HepG2 (cell line): ENCODE measurements around the gene PSMD6. TPM values are rescaled to one million over a fixed set of nuclear protein-coding genes. Genes with fewer than 3 reads are reported as not detected.

Experiments used
- ATAD3A ChIP-seq: sonication (generic); formaldehyde crosslinking; IDR thresholded peaks from 2 replicates; pipeline ENCODE4 v1.4.0; 2020; ENCODE audit warnings: missing genetic modification reagents
- HDAC1 ChIP-seq: sonication (generic); formaldehyde crosslinking; IDR thresholded peaks from 2 replicates; pipeline ENCODE4 v1.5.1; 2020; ENCODE audit warnings: mild to moderate bottlenecking, missing genetic modification reagents
- HOXA5 ChIP-seq: sonication (generic); formaldehyde crosslinking; IDR thresholded peaks from 2 replicates; pipeline ENCODE4 v1.4.0; 2020; ENCODE audit warnings: missing genetic modification reagents
- SOX5 ChIP-seq: IDR thresholded peaks from 2 replicates; pipeline ENCODE4 v1.6.1; 2016; ENCODE audit warnings: borderline replicate concordance
- ZBTB42 ChIP-seq: sonication (generic); formaldehyde crosslinking; IDR thresholded peaks from 2 replicates; pipeline ENCODE4 v1.5.0; 2020; ENCODE audit warnings: mild to moderate bottlenecking, missing genetic modification reagents
- ZBTB7A ChIP-seq: sonication (generic); formaldehyde crosslinking; IDR thresholded peaks from 2 replicates; pipeline ENCODE4 v1.8.0; 2022; ENCODE audit warnings: mild to moderate bottlenecking, missing genetic modification reagents
- ZNF350 ChIP-seq: sonication (generic); formaldehyde crosslinking; IDR thresholded peaks from 2 replicates; pipeline ENCODE4 v1.4.0; 2020; ENCODE audit warnings: mild to moderate bottlenecking, low read depth, missing genetic modification reagents, borderline replicate concordance
- ZNF644 ChIP-seq: IDR thresholded peaks from 2 replicates; pipeline ENCODE4 v1.6.1; 2016; ENCODE audit warnings: low read depth
- polyA plus RNA-seq, 8 experiments: library from polyadenylated mRNA; depleted of rRNA in 3 of 8; stranded (reverse) in 7 of 8; unstranded in 1 of 8; fragments of >200 nt; fragmentation: Illumina TruSeq in 4 of 8; extraction: Trizol in 4 of 8; gene quantifications; 2 replicates each; pipeline versions ENCODE4 v1.2.1 to v1.2.3, GENCODE V29; 2011 to 2016; ENCODE audit warnings: low read depth in 4 of 8, missing spikeins in 1 of 8, mixed read lengths in 1 of 8; ENCODE audit not compliant: insufficient read depth in 1 of 8
- total RNA-seq, 5 experiments: library from RNA; depleted of rRNA; stranded (reverse); fragments of >200 nt; fragmentation: Illumina TruSeq; extraction: Trizol; gene quantifications; 2 replicates each; pipeline ENCODE4 v1.2.3, GENCODE V29; 2016; ENCODE audit warnings: low read depth in 1 of 5
- TF ChIP-seq, protein P1 (sequence below): sonication (generic); formaldehyde crosslinking; IDR thresholded peaks from 2 replicates; pipeline ENCODE4 v1.5.1; 2020; ENCODE audit warnings: mild to moderate bottlenecking, missing genetic modification reagents, borderline replicate concordance
- TF ChIP-seq, protein P2 (sequence below): IDR thresholded peaks from 2 replicates; pipeline ENCODE4 v1.6.1; 2018; ENCODE audit warnings: missing genetic modification reagents
- TF ChIP-seq, protein P3 (sequence below): sonication (generic); formaldehyde crosslinking; IDR thresholded peaks from 2 replicates; pipeline ENCODE4 v1.5.1; 2020; ENCODE audit warnings: mild to moderate bottlenecking, moderate library complexity, missing genetic modification reagents
- TF ChIP-seq, protein P4 (sequence below): sonication (generic); formaldehyde crosslinking; IDR thresholded peaks from 2 replicates; pipeline ENCODE4 v1.4.0; 2020; ENCODE audit warnings: mild to moderate bottlenecking, missing genetic modification reagents
- TF ChIP-seq, protein P5 (sequence below), 2 experiments: sonication (generic) in 1 of 2; formaldehyde crosslinking in 1 of 2; IDR thresholded peaks; 2 replicates each; pipeline versions ENCODE4 v1.5.1 to v1.6.1; 2011 to 2020; ENCODE audit warnings: borderline replicate concordance in 1 of 2, low read depth in 1 of 2, low read length in 1 of 2, mild to moderate bottlenecking in 1 of 2, missing genetic modification reagents in 1 of 2, moderate library complexity in 1 of 2
- TF ChIP-seq, protein P6 (sequence below): sonication (generic); formaldehyde crosslinking; IDR thresholded peaks from 2 replicates; pipeline ENCODE4 v1.8.0; 2022; ENCODE audit warnings: missing genetic modification reagents, mild to moderate bottlenecking, borderline replicate concordance

Gene PSMD6
- total and polyA plus RNA-seq, 2 of the 13 experiments (the other 11 are each of a cell fraction or from before 2014, with no cell fraction given) = 36.8 to 117 TPM

DNA sequence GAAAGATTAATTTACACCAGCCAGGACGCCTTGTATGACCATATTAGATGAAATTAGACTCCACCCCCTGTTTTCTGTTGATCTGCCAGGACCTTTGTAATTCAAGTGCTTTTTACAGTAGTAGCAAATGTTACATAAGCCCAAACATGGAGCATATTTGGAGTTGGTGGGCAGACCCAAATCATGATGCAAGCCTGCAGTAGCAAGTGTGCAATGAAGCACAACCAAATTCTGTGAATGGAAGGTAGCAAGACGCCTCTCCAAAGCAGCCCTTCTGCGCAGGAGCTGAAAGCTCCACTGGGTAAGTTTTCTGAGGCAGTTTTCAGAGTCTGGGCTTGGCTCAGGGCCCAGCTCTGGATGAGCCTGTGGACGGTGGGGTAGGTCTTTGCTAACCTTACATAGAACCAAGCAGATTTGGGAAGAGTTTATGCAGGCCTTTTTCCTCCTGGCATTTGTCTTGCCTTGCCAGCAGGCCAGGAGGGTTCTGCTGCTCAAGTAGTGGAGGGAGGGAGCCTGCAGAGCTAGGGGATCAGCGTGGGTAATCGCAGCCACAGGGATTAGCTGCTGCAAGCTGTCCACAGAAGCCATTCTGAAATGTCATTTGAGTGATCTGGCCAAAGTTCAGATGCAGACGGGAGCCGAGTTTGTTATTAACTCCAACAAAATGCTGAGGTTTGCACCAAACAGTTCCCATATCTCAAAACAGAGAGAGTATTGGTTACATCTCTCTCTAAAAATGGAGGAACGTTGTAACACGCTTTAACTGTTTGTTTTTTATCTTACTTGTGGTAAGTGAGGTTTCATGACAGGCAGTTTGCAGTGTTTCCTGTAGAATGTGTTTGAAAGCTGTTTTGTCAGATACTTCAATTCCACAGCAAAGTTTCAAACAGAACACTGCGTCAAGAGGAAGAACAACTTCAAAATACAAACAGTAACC lies 55.4 kb downstream of the PSMD6 start (continued):
- TF ChIP-seq, protein P1, sequence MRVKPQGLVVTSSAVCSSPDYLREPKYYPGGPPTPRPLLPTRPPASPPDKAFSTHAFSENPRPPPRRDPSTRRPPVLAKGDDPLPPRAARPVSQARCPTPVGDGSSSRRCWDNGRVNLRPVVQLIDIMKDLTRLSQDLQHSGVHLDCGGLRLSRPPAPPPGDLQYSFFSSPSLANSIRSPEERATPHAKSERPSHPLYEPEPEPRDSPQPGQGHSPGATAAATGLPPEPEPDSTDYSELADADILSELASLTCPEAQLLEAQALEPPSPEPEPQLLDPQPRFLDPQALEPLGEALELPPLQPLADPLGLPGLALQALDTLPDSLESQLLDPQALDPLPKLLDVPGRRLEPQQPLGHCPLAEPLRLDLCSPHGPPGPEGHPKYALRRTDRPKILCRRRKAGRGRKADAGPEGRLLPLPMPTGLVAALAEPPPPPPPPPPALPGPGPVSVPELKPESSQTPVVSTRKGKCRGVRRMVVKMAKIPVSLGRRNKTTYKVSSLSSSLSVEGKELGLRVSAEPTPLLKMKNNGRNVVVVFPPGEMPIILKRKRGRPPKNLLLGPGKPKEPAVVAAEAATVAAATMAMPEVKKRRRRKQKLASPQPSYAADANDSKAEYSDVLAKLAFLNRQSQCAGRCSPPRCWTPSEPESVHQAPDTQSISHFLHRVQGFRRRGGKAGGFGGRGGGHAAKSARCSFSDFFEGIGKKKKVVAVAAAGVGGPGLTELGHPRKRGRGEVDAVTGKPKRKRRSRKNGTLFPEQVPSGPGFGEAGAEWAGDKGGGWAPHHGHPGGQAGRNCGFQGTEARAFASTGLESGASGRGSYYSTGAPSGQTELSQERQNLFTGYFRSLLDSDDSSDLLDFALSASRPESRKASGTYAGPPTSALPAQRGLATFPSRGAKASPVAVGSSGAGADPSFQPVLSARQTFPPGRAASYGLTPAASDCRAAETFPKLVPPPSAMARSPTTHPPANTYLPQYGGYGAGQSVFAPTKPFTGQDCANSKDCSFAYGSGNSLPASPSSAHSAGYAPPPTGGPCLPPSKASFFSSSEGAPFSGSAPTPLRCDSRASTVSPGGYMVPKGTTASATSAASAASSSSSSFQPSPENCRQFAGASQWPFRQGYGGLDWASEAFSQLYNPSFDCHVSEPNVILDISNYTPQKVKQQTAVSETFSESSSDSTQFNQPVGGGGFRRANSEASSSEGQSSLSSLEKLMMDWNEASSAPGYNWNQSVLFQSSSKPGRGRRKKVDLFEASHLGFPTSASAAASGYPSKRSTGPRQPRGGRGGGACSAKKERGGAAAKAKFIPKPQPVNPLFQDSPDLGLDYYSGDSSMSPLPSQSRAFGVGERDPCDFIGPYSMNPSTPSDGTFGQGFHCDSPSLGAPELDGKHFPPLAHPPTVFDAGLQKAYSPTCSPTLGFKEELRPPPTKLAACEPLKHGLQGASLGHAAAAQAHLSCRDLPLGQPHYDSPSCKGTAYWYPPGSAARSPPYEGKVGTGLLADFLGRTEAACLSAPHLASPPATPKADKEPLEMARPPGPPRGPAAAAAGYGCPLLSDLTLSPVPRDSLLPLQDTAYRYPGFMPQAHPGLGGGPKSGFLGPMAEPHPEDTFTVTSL = 0 out of 2 replicates have a peak, but pooled peaks have one; percentile 48
- 0 out of 2 replicates have a peak, but pooled peaks have one; percentile 15 for TF ChIP-seq SOX5 (CRISPR knock-in tag)
- peak; percentile 89 for TF ChIP-seq HDAC1 (CRISPR knock-in tag)
- TF ChIP-seq, protein P2, sequence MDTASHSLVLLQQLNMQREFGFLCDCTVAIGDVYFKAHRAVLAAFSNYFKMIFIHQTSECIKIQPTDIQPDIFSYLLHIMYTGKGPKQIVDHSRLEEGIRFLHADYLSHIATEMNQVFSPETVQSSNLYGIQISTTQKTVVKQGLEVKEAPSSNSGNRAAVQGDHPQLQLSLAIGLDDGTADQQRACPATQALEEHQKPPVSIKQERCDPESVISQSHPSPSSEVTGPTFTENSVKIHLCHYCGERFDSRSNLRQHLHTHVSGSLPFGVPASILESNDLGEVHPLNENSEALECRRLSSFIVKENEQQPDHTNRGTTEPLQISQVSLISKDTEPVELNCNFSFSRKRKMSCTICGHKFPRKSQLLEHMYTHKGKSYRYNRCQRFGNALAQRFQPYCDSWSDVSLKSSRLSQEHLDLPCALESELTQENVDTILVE (CRISPR knock-in tag) = peak; percentile 53
- TF ChIP-seq ATAD3A = no peak
- TF ChIP-seq, protein P3, sequence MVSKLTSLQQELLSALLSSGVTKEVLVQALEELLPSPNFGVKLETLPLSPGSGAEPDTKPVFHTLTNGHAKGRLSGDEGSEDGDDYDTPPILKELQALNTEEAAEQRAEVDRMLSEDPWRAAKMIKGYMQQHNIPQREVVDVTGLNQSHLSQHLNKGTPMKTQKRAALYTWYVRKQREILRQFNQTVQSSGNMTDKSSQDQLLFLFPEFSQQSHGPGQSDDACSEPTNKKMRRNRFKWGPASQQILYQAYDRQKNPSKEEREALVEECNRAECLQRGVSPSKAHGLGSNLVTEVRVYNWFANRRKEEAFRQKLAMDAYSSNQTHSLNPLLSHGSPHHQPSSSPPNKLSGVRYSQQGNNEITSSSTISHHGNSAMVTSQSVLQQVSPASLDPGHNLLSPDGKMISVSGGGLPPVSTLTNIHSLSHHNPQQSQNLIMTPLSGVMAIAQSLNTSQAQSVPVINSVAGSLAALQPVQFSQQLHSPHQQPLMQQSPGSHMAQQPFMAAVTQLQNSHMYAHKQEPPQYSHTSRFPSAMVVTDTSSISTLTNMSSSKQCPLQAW (CRISPR knock-in tag) = peak; percentile 81; the same call in 1 of the 2 replicates
- TF ChIP-seq ZNF644 (CRISPR knock-in tag) = 0 out of 2 replicates have a peak, but pooled peaks have one; percentile 24
- peak; percentile 51; the same call in 1 of the 2 replicates for TF ChIP-seq HOXA5
- TF ChIP-seq, protein P4, sequence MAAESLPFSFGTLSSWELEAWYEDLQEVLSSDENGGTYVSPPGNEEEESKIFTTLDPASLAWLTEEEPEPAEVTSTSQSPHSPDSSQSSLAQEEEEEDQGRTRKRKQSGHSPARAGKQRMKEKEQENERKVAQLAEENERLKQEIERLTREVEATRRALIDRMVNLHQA (CRISPR knock-in tag) = no peak
- TF ChIP-seq, protein P5, sequence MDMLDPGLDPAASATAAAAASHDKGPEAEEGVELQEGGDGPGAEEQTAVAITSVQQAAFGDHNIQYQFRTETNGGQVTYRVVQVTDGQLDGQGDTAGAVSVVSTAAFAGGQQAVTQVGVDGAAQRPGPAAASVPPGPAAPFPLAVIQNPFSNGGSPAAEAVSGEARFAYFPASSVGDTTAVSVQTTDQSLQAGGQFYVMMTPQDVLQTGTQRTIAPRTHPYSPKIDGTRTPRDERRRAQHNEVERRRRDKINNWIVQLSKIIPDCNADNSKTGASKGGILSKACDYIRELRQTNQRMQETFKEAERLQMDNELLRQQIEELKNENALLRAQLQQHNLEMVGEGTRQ (IDR thresholded peaks at IDR 0.05; ENCODE audit: low read depth, low read length) = no peak
- TF ChIP-seq, protein P5 (CRISPR knock-in tag; IDR thresholded peaks at IDR 0.05; ENCODE audit: borderline replicate concordance) = no peak
- no peak for TF ChIP-seq ZBTB7A (CRISPR knock-in tag)
- TF ChIP-seq ZBTB42 (CRISPR knock-in tag) = no peak
- TF ChIP-seq, protein P6, sequence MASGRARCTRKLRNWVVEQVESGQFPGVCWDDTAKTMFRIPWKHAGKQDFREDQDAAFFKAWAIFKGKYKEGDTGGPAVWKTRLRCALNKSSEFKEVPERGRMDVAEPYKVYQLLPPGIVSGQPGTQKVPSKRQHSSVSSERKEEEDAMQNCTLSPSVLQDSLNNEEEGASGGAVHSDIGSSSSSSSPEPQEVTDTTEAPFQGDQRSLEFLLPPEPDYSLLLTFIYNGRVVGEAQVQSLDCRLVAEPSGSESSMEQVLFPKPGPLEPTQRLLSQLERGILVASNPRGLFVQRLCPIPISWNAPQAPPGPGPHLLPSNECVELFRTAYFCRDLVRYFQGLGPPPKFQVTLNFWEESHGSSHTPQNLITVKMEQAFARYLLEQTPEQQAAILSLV (CRISPR knock-in tag) = no peak
- peak; percentile 62; the same call in 1 of the 2 replicates for TF ChIP-seq ZNF350 (CRISPR knock-in tag)
